GM18507 (cell line): ENCODE data around the gene ZNF84.
A peak's percentile ranks its signal among the peaks of the same experiment; 100 is the strongest.

Experiments
- DNase-seq: peaks from one replicate; pipeline ENCODE4 v3.0.0; 2011; ENCODE audit warnings: low read depth; ENCODE audit not compliant: insufficient read length; ENCODE audit errors: extremely low spot score
- FAIRE-seq: peaks from 2 replicates; lab custom pipeline; 2011; peaks lifted over from hg19 to GRCh38; lab: Jason Lieb, UNC

Gene ZNF84

GRCh38 chr12:133037207-133038005 is at the start of gene ZNF84:
Gene ZNF84 (plus strand): TSS chr12:133037509. CDS start chr12:133041468, 3,959 bp downstream.
- peak; percentile 98 for FAIRE-seq
- DNase-seq: peak; percentile 88

GRCh38 chr12:132998741-132999140 is 38.6 kb upstream of the ZNF84 start:
- FAIRE-seq: no peak

GRCh38 chr12:133010657-133011297 is 26.5 kb upstream of the ZNF84 start:
- DNase-seq (no peak), FAIRE-seq (no peak)

More at GRCh38 chr12:132998741-132999140, 38.6 kb upstream of the ZNF84 start:
- DNase-seq: no peak

GRCh38 chr12:133023566-133023965 is 13.7 kb upstream of the ZNF84 start:
- no peak for DNase-seq
- FAIRE-seq: no peak

GRCh38 chr12:133026996-133027395 is 10.3 kb upstream of the ZNF84 start:
- no peak for DNase-seq
- no peak for FAIRE-seq

GRCh38 chr12:133038118-133038709 is 905 bp downstream of the ZNF84 start:
- DNase-seq (no peak), FAIRE-seq (no peak)

- FAIRE-seq: no peak
- no peak for DNase-seq
These were observed 9.4 kb downstream of the ZNF84 start for GRCh38 chr12:133046698-133047097.

GRCh38 chr12:133057446-133057845 is 20.1 kb downstream of the ZNF84 start:
- DNase-seq: no peak
- FAIRE-seq: no peak

- DNase-seq: no peak
- FAIRE-seq: no peak
These were observed 21.1 kb downstream of the ZNF84 start for GRCh38 chr12:133058203-133059113.

- DNase-seq (no peak), FAIRE-seq (no peak)
These were observed 24.6 kb downstream of the ZNF84 start for GRCh38 chr12:133061954-133062353.

GRCh38 chr12:133063556-133063955 is 26.2 kb downstream of the ZNF84 start:
- FAIRE-seq (no peak), DNase-seq (no peak)

- no peak for DNase-seq
- FAIRE-seq: no peak
These were observed 36.5 kb downstream of the ZNF84 start for GRCh38 chr12:133073836-133074235.

GRCh38 chr12:133080026-133080367 is 42.7 kb downstream of the ZNF84 start:
- peak; percentile 97 for FAIRE-seq
- DNase-seq: peak; percentile 55

GRCh38 chr12:133080368-133081158 is 43.3 kb downstream of the ZNF84 start, which contains the start of gene ZNF140:
Gene ZNF140 (plus strand): TSS chr12:133080923. CDS start chr12:133081321, 398 bp downstream.
- FAIRE-seq (no peak), DNase-seq (peak; percentile 58)

GRCh38 chr12:133081159-133081780 is 44.0 kb downstream of the ZNF84 start:
- FAIRE-seq: no peak
- DNase-seq: no peak

- FAIRE-seq: no peak
These were observed 46.0 kb downstream of the ZNF84 start for GRCh38 chr12:133083345-133083744.

GRCh38 chr12:133105620-133106019 is 68.3 kb downstream of the ZNF84 start:
- FAIRE-seq (no peak), DNase-seq (no peak)

More at GRCh38 chr12:133083345-133083744, 46.0 kb downstream of the ZNF84 start:
- no peak for DNase-seq

GRCh38 chr12:133106253-133106652 is 68.9 kb downstream of the ZNF84 start:
- FAIRE-seq (no peak), DNase-seq (no peak)
